Hematopoietic multipotent progenitor cell treated with erythropoietin and hydrocortisone succinate and interleukin-3 and kit ligand, for 4 days (in vitro differentiated cells): Measurements from ENCODE around the gene JAKMIP1.

ENCODE experiments used
- DNase-seq: peaks from one replicate; pipeline ENCODE4 v3.0.0-alpha.2; 2015

The JAKMIP1 gene

DNA sequence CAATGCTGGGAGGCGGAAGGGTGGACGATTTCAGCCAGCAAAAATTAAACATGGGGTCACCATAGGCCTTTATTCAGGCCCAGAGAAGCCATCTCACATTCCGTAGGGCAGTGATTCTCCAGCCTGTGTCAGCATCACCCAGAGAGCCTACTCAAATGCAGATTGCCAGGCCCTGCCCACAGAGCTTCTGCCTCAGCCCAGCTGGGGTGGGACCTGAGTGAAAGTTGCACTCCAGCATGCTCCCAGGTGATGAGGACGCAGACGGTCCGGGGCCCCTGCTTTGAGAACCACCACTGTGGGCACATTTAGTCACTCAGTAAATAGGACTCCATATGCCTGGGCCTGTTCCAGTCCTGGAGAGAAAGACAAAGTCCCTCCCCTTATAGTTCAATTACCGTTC lies 169.7 kb downstream of the JAKMIP1 start:
- DNase-seq = no peak

DNA sequence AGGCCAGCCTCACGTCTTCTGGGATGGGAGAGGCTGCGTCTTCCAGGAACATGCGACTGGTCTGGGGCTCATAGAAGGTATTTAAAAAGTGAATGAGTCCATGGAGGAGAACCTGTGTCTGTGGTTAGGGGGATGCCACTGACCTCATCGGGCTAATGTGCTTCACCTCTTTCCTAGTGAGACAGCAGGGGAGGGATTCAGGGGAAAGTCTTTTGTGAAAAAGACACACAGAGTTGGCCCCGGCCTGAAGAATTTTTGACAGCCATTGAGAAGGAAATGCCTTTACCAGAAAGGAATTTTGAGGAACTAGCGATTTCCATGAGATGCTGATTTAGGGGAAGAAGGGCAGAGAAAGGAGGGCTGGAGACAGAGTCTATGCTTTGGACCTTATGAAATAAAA lies 171.1 kb downstream of the JAKMIP1 start:
- no peak for DNase-seq

DNA sequence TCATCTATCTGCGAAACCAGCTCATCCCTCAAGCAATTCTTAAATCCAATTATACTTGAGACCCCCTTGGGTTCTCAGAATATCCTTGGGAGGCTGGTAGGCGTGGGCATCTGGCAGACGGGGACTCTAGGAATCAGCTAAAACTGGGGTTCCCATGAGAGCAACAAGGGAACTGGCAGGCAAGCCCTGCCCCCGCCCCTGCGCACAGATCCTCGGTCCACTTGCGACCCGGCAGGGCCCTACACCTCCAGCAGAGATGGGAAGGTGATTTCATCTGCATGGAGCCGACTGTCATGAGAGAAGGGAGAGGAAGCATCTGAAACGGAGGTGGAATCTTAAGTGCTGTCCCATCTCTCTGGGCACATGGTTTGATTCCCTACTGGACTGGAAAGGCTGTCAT lies 172.2 kb downstream of the JAKMIP1 start:
- no peak for DNase-seq

DNA sequence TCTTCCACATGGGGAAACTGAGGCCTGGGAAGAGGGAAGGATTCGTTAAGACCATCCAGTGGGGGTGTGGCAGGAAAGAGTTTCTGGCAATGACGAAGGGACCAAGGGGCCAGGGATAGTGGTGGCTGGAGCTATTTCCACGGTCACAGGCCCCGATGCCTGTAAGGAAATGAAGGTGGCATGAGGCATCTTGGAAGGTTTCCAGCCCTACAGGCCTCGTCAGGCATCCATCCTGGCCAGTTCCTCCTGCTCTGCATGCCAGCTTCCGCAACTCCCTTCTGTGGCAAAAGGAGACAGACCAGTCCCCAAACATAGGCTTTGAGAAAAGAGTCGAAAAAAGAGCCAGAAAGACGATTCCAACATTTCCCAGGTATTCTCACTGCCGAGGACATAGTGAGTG lies 173.0 kb downstream of the JAKMIP1 start:
- DNase-seq = no peak

DNA sequence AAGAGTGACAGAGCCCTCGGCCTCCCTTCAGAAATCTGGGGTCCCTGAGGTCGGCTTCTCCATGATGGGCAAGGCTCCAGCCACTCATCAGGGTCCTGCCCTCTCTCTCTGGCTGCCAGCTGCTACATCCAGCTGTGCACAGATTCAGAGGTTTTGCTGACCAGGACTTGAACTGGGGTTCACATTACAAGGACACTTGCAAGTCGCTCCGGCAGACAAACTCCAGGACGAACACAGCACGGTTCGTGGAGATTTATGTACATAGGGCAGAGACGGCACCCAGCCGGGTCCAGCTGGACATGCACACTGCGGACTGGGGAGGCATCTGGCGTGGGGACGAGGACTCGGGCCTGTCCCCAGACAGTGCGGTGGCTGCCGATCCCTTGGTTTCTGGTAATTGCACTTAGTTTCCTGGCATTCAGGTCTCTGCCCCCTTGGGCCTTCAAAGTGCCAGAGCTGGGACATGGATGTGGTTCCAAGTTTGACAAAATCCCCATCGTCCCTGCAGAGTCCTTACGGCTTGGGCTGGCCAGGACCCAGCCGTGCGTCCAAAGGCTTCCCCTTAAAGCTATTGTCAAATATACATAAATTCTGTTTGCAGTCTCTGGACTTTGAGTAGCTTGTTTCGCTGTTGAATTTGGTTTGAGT lies 175.9 kb downstream of the JAKMIP1 start:
- no peak for DNase-seq

GRCh38 chr4:6023731-6024130 lies 176.6 kb downstream of the JAKMIP1 start:
- DNase-seq = no peak

DNA sequence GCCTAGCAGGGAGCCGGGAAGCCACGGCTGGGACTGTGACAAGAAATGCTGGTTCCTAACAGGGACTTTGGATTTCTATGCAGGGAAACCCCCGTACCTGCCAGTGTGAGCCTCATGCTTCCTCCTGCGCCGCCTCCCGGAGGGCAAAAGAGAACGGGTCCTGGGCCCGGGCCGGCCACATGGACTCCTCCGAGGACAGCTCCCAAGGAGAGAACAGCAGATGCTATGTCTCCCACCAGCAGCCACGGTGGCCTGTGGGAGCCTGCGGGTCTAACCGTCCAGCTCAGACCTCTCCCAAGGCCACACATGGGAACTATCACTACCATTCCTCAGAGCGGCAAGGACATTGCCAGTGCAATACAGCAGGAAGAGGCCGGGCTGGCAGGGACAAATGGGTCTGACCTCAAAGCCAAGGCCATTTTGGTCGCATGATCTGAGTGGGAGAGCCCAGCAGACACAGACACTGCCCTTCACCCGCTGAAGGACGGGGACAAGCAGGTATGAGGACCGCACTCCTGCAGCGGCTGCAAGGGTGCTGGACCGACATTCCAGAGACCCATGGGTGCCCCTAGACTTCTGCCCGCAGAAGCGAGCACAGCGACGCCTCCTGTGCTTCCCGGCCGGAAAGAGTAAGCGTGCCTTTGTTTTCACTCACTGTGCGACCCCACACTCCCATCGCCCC lies 177.6 kb downstream of the JAKMIP1 start:
- DNase-seq = no peak

DNA sequence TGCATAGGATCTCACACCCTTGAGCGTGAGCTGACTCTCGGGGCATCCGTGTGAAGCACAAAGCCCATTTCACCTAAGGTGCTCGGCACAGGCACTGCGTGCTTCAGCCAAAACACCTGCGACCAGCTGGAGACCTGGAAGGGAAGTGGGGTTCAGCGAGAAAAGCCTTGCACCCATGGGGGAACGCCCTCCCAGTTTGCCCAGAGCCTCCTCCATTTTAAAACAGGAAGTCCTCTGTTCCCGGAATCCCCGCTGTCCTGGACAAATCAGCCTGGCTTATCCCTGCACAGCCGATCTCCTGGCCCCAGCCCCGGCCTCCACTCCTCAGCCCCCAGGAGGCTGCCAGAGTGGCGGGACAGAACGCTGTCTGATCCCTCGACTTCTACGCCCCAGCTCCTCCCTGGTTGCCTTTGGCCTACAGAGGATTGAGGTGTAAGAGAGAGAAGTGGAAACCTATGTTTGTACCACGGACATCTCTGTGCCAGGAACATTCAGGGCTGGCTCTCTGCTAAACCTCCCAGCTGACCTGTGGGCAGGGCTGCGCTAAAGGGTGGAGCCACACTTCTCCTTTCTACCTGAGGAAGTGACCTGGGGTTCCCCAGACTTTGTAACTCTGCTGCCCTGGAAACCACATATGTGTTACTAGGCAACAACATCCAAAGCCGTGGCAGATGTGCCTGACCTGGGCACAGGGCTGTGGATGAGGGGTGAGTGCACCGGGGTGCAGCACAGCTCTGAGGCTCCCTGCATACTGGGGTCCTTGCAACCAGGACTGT lies 178.3 kb downstream of the JAKMIP1 start:
- no peak for DNase-seq

- no peak for DNase-seq
These were observed 179.7 kb downstream of the JAKMIP1 start for GRCh38 chr4:6020613-6021012.

GRCh38 chr4:6019316-6020263 lies 180.8 kb downstream of the JAKMIP1 start:
- peak; percentile 74 for DNase-seq

- DNase-seq = no peak
These were observed 182.0 kb downstream of the JAKMIP1 start, which contains the start of gene C4orf50 for GRCh38 chr4:6018331-6018730. C4orf50 (minus strand) TSS chr4:6018431.

GRCh38 chr4:6017800-6018199 lies 182.5 kb downstream of the JAKMIP1 start:
- DNase-seq = no peak

DNA sequence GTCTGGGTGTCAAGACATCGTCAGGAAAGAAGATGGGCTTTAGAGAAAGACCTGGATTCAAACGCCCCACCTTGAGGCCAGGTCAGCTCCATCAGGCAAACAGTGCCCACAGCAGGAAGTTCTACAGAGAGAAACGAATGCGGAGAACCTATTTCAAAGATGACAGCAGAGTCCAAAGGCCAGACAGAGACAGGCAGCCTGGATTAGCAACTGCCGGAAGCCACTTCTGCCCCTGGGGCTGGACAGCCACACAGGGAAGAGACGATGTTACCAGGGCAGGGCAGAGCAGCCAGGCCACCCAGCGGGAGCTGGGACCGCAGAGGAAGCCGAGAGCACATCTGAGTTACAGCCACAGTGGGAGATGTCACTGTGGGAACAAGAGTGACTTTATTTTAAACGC lies 183.3 kb downstream of the JAKMIP1 start:
- no peak for DNase-seq

DNA sequence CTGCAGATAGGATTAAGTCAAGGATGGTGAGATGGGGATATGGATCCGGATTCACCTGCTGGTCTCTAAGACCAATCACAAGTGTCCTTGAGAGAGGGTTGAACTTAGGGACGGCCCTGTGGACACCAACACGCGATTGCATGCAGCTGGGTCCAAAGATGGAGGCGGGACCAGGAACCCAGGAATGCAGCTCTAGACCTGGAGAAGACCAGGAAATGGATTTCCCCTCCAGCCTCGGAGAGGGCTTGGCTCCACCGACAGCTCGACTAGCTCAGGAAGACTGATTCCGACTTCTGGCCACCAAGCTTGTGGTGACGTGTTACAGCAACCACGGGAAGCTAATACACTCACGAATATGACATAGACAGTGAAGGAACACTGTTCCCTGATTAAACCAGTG lies 186.8 kb downstream of the JAKMIP1 start:
- no peak for DNase-seq

DNA sequence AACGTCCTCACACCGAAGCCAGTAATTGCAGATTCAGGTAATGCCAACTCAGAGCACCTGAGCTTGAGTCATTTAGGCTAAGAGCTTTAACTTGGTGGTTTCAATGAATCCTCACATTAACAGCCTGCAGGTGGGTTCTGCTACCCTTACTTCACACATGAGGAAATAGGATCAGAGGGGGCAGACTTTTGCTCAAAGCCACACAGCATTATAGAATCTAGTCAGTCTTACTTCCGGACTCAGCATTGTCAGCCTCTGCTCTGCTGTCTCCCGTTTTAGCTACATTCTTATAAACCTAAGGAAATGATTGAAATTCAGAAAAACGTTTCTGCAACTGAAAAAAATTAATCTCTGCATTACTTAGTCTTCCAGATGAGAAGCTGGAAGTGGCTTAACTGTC lies 188.1 kb downstream of the JAKMIP1 start:
- DNase-seq = no peak

- DNase-seq = no peak
These were observed 188.7 kb downstream of the JAKMIP1 start for GRCh38 chr4:6011686-6012085.

- DNase-seq = peak; percentile 62
These were observed 189.1 kb downstream of the JAKMIP1 start for GRCh38 chr4:6011271-6011671.

- DNase-seq = no peak
These were observed 189.6 kb downstream of the JAKMIP1 start for GRCh38 chr4:6010789-6011188.

DNA sequence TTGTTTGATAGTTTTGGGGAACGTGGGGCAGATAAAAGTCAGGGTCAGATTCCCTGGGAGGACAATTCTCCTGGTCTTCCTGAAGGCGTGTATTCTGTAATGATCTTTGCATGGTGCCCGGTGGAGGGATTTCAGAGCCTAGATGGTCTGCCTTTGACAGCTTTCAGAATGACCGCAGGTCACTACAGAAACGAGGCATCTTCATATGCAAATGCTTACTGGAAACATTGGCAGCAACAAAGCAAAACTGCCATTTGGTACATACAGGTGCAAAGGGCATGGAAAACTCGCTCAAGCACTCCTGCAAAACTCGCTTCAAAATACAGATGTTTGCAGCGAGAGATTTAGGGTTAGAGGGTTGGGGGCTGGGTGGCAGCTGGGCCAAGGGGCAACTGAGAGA lies 190.9 kb downstream of the JAKMIP1 start:
- no peak for DNase-seq

DNA sequence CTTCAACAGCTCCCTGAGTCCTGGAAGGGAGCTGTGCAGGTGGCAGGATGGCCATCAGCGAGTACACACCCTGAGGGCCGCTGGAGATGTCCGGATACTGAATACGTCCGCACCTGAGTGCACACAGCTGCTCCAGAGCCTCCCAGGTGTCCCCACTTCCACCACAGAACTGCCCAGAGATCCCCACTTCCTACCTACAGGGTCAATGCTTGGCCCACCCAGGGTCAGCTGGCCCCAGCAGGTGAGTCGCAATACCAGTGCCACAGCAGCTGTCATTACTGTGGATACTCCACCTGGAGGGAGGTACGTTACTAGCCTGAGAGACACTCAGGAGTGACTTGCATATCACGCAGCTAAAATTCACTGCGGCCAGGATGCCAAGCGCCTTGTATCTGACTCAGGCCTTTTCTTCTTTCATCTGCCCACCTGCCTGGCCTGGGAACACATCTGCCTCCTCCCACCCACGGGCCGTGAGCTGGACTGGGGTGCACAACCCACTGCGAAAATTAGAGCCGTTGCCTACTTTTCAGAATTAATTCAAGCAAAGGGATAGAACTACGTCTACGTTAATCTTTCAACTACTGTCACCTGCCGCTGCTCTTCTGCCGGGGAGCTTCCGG lies 191.5 kb downstream of the JAKMIP1 start:
- no peak for DNase-seq

- peak; percentile 37 for DNase-seq
These were observed 192.2 kb downstream of the JAKMIP1 start for GRCh38 chr4:6008092-6008551.

- DNase-seq = no peak
These were observed 195.2 kb downstream of the JAKMIP1 start for GRCh38 chr4:6005175-6005574.
